Ishikawa (cell line): Measurements from ENCODE around the gene ICOSLG.

Experiments
- EP300 ChIP-seq: IDR thresholded peaks from 2 replicates; pipeline ENCODE4 v1.6.1; 2012; ENCODE audit warnings: borderline replicate concordance
- MAX ChIP-seq: IDR thresholded peaks from 2 replicates; pipeline ENCODE4 v1.6.1; 2012
- NFIC ChIP-seq: IDR thresholded peaks from 2 replicates; pipeline ENCODE4 v1.6.1; 2012
- REST ChIP-seq: IDR thresholded peaks from 2 replicates; pipeline ENCODE4 v1.6.1; 2012; ENCODE audit warnings: low read depth, mild to moderate bottlenecking
- TAF1 ChIP-seq: IDR thresholded peaks from 2 replicates; pipeline ENCODE4 v1.6.1; 2012; ENCODE audit warnings: low read depth, mild to moderate bottlenecking
- TEAD4 ChIP-seq: IDR thresholded peaks from 2 replicates; pipeline ENCODE4 v1.6.1; 2012
- YY1 ChIP-seq: IDR thresholded peaks from 2 replicates; pipeline ENCODE4 v1.6.1; 2012; ENCODE audit warnings: low read depth

- TF ChIP-seq YY1 (no peak), NFIC (no peak), TEAD4 (no peak), REST (no peak), MAX (no peak), TAF1 (no peak), EP300 (no peak)
These were observed 44.6 kb upstream of the ICOSLG start, which contains the start of gene AIRE for GRCh38 chr21:44285138-44285992.
